ENCODE data around the gene PCID2.

The PCID2 gene

GRCh38 chr13:113138792-113139551 lies 69.5 kb downstream of the PCID2 start:
- Histone ChIP-seq H3K4ac (ENCODE audit: low read depth in 1 of 2, low read length in 2 of 2) (no peak overlapping the region), H3K23ac (ENCODE audit: low read length in 2 of 2) (no peak overlapping the region), H3K27me3 (ENCODE audit: control insufficient read depth in 1 of 2, insufficient read depth in 1 of 2, low read length in 2 of 2) (peaks cover 0 to 12% of the 10 kb centered on the region in 2 experiments), H4K91ac (ENCODE audit: low read length) (no peak overlapping the region), H3K4me3 (ENCODE audit: insufficient read depth in 1 of 2, low read depth in 1 of 2, low read length in 2 of 2) (no peak overlapping the region), H2AFZ (ENCODE audit: low read depth, low read length) (peak overlapping the region; percentile 27), H3K14ac (ENCODE audit: low read length in 2 of 2) (no peak overlapping the region), H2BK15ac (ENCODE audit: low read depth, poor library complexity, severe bottlenecking) (no peak overlapping the region), H3K36me3 (ENCODE audit: control insufficient read depth in 1 of 2, insufficient read depth in 2 of 2, low read depth in 1 of 2, low read length in 2 of 2) (peaks cover 0 to 15% of the 10 kb centered on the region in 2 experiments), H2BK5ac (ENCODE audit: low read depth, low read length, poor library complexity, severe bottlenecking) (no peak overlapping the region), H2AK5ac (ENCODE audit: low read length, severe bottlenecking) (no peak overlapping the region), H2BK120ac (ENCODE audit: low read depth, low read length) (no peak overlapping the region), H3K9me3 (ENCODE audit: control insufficient read depth, low read length) (no peaks in the 10 kb centered on the region), H3K18ac (ENCODE audit: low read depth in 1 of 2, low read length in 2 of 2) (no peak overlapping the region), H3K9ac (ENCODE audit: low read length) (no peak overlapping the region), H3K27ac (ENCODE audit: low read length, poor library complexity, severe bottlenecking) (no peak overlapping the region), H3K79me1 (replicated peaks; ENCODE audit: low read length, poor library complexity, severe bottlenecking) (no peaks in the 10 kb centered on the region), H3K4me2 (ENCODE audit: low read length, poor library complexity, severe bottlenecking) (no peak overlapping the region), H4K8ac (ENCODE audit: low read length) (no peak overlapping the region), H2BK12ac (ENCODE audit: low read length in 2 of 2) (no peak overlapping the region), H3K4me1 (ENCODE audit: control insufficient read depth, insufficient read depth, low read depth, low read length) (no peaks in the 10 kb centered on the region)
- no peak for DNase-seq
- 93% methylated on average over 16 of the region's 16 CpGs for WGBS

GRCh38 chr13:113137691-113138298 lies 70.7 kb downstream of the PCID2 start:
- H3K14ac ChIP-seq (ENCODE audit: low read length in 2 of 2) = no peak overlapping the region

GRCh38 chr13:113135281-113135760 lies 73.1 kb downstream of the PCID2 start:
- WGBS = 100% methylated on average over 1 of the region's 2 CpGs
- H3K14ac ChIP-seq (ENCODE audit: low read length in 2 of 2) = no peak overlapping the region

More at GRCh38 chr13:113137691-113138298, 70.7 kb downstream of the PCID2 start:
- H2BK120ac ChIP-seq (ENCODE audit: low read depth, low read length) = no peak overlapping the region
- H3K23ac ChIP-seq (ENCODE audit: low read length in 2 of 2) = no peak overlapping the region
- H3K4me2 ChIP-seq (ENCODE audit: low read length, poor library complexity, severe bottlenecking) = no peak overlapping the region
- H3K27ac ChIP-seq (ENCODE audit: low read length, poor library complexity, severe bottlenecking) = no peak overlapping the region
- H3K4me1 ChIP-seq (ENCODE audit: control insufficient read depth, insufficient read depth, low read depth, low read length) = no peaks in the 10 kb centered on the region
- no peak overlapping the region for H3K18ac ChIP-seq (ENCODE audit: low read depth in 1 of 2, low read length in 2 of 2)
- no peak overlapping the region for H4K8ac ChIP-seq (ENCODE audit: low read length)
- DNase-seq = no peak
- WGBS = 96% methylated on average over 10 of the region's 11 CpGs
- H3K9me3 ChIP-seq (ENCODE audit: control insufficient read depth, low read length) = no peaks in the 10 kb centered on the region
- no peak overlapping the region for H2AK5ac ChIP-seq (ENCODE audit: low read length, severe bottlenecking)
- peak overlapping the region in 1 of 2 experiments; percentile 27 for H3K4me3 ChIP-seq (ENCODE audit: insufficient read depth in 1 of 2, low read depth in 1 of 2, low read length in 2 of 2)
- H2BK12ac ChIP-seq (ENCODE audit: low read length in 2 of 2) = no peak overlapping the region
- H3K79me1 ChIP-seq (replicated peaks; ENCODE audit: low read length, poor library complexity, severe bottlenecking) = no peaks in the 10 kb centered on the region
- peaks cover 0 to 12% of the 10 kb centered on the region in 2 experiments for H3K27me3 ChIP-seq (ENCODE audit: control insufficient read depth in 1 of 2, insufficient read depth in 1 of 2, low read length in 2 of 2)
- H2AFZ ChIP-seq (ENCODE audit: low read depth, low read length) = no peak overlapping the region
- no peak overlapping the region for H2BK5ac ChIP-seq (ENCODE audit: low read depth, low read length, poor library complexity, severe bottlenecking)
- peak overlapping the region; percentile 57 for H2BK15ac ChIP-seq (ENCODE audit: low read depth, poor library complexity, severe bottlenecking)
- H3K36me3 ChIP-seq (ENCODE audit: control insufficient read depth in 1 of 2, insufficient read depth in 2 of 2, low read depth in 1 of 2, low read length in 2 of 2) = peaks cover 0 to 9% of the 10 kb centered on the region in 2 experiments
- no peak overlapping the region for H3K4ac ChIP-seq (ENCODE audit: low read depth in 1 of 2, low read length in 2 of 2)
- H3K9ac ChIP-seq (ENCODE audit: low read length) = no peak overlapping the region
- no peak overlapping the region for H4K91ac ChIP-seq (ENCODE audit: low read length)

More at GRCh38 chr13:113135281-113135760, 73.1 kb downstream of the PCID2 start:
- no peaks in the 10 kb centered on the region for H3K4me1 ChIP-seq (ENCODE audit: control insufficient read depth, insufficient read depth, low read depth, low read length)
- no peak overlapping the region for H2BK12ac ChIP-seq (ENCODE audit: low read length in 2 of 2)
- no peak overlapping the region for H3K9ac ChIP-seq (ENCODE audit: low read length)
- H3K27me3 ChIP-seq (ENCODE audit: control insufficient read depth in 1 of 2, insufficient read depth in 1 of 2, low read length in 2 of 2) = peaks cover 0 to 23% of the 10 kb centered on the region in 2 experiments
- no peak overlapping the region for H3K4ac ChIP-seq (ENCODE audit: low read depth in 1 of 2, low read length in 2 of 2)
- no peak for DNase-seq
- no peak overlapping the region for H2BK120ac ChIP-seq (ENCODE audit: low read depth, low read length)
- H3K18ac ChIP-seq (ENCODE audit: low read depth in 1 of 2, low read length in 2 of 2) = no peak overlapping the region
- no peak overlapping the region for H3K27ac ChIP-seq (ENCODE audit: low read length, poor library complexity, severe bottlenecking)
- peak overlapping the region; percentile 44 for H2BK5ac ChIP-seq (ENCODE audit: low read depth, low read length, poor library complexity, severe bottlenecking)
- H3K4me3 ChIP-seq (ENCODE audit: insufficient read depth in 1 of 2, low read depth in 1 of 2, low read length in 2 of 2) = no peak overlapping the region
- no peak overlapping the region for H3K23ac ChIP-seq (ENCODE audit: low read length in 2 of 2)
- H2AK5ac ChIP-seq (ENCODE audit: low read length, severe bottlenecking) = no peak overlapping the region
- no peak overlapping the region for H2BK15ac ChIP-seq (ENCODE audit: low read depth, poor library complexity, severe bottlenecking)
- no peak overlapping the region for H3K4me2 ChIP-seq (ENCODE audit: low read length, poor library complexity, severe bottlenecking)
- no peaks in the 10 kb centered on the region for H3K36me3 ChIP-seq (ENCODE audit: control insufficient read depth in 1 of 2, insufficient read depth in 2 of 2, low read depth in 1 of 2, low read length in 2 of 2)
- H3K9me3 ChIP-seq (ENCODE audit: control insufficient read depth, low read length) = no peaks in the 10 kb centered on the region
- H3K79me1 ChIP-seq (replicated peaks; ENCODE audit: low read length, poor library complexity, severe bottlenecking) = no peaks in the 10 kb centered on the region
- H2AFZ ChIP-seq (ENCODE audit: low read depth, low read length) = no peak overlapping the region
- H4K8ac ChIP-seq (ENCODE audit: low read length) = no peak overlapping the region
- H4K91ac ChIP-seq (ENCODE audit: low read length) = no peak overlapping the region

All from mesenchymal stem cell (in vitro differentiated cells and primary cell).